Measurements from ENCODE around the gene SHISA5. TPM values are rescaled to one million over a fixed set of nuclear protein-coding genes. Genes with fewer than 3 reads are reported as not detected.

SHISA5 gene
- total and polyA plus RNA-seq, 2 of the 4 experiments (the other 2 are of a cell fraction): 82.3 to 162 TPM

GRCh38 chr3:48521635-48522034, 17.7 kb upstream of the SHISA5 start:
- H3K36me3 ChIP-seq (ENCODE audit: control insufficient read depth, insufficient read depth, low read length): peaks cover 17% of the 10 kb centered on the region
- H3K4ac ChIP-seq (ENCODE audit: low read depth, low read length): no peak overlapping the region
- no peak for ATAC-seq (ENCODE audit: low read depth)
- no peak overlapping the region for H4K91ac ChIP-seq (ENCODE audit: insufficient read depth, low read depth, low read length)
- no TSS peak for BruUV-seq (replicated peaks)
- H4K5ac ChIP-seq (ENCODE audit: low read depth, low read length): no peak overlapping the region
- H3K23ac ChIP-seq (ENCODE audit: low read depth, low read length): no peak overlapping the region
- no peak overlapping the region for H3K56ac ChIP-seq (ENCODE audit: extremely low read depth, insufficient read depth, low read length)
- 0 out of 2 replicates have a peak, but pooled peaks cover 2% of the 10 kb centered on the region for H3K4me1 ChIP-seq (ENCODE audit: control insufficient read depth, insufficient read depth, low read length)
- no peak overlapping the region for H2BK120ac ChIP-seq (ENCODE audit: low read depth, low read length)
- H2AFZ ChIP-seq (replicated peaks; ENCODE audit: low read length, poor library complexity): no peak overlapping the region
- no peak overlapping the region for H3K4me3 ChIP-seq (ENCODE audit: insufficient read depth, low read depth, low read length)
- WGBS, 2 experiments (ENCODE audit: extremely low coverage in 2 of 2, insufficient read length in 1 of 2): no CpG with 5 or more reads among the region's 6 CpGs
- no peak overlapping the region for H3K4me2 ChIP-seq (ENCODE audit: low read depth, low read length)
- no peaks in the 10 kb centered on the region for H3K79me1 ChIP-seq (ENCODE audit: low read depth in 1 of 2, low read length in 2 of 2)
- H4K20me1 ChIP-seq (ENCODE audit: insufficient read depth, low read length): no peaks in the 10 kb centered on the region
- no peak overlapping the region for H3K9ac ChIP-seq (ENCODE audit: low read depth, low read length)
- no peak overlapping the region for H2BK5ac ChIP-seq (ENCODE audit: low read depth, low read length, poor library complexity, severe bottlenecking)
- H3K18ac ChIP-seq (ENCODE audit: low read depth, low read length): no peak overlapping the region
- ChIA-PET POLR2A (ENCODE audit: unreplicated experiment) (no interaction called here), CTCF (no interaction called here)
- no peak for DNase-seq
- no peak overlapping the region for H3K14ac ChIP-seq (replicated peaks; ENCODE audit: low read depth, low read length)
- no peaks in the 10 kb centered on the region for H3K27me3 ChIP-seq (ENCODE audit: control insufficient read depth, insufficient read depth, low read length)
- H3K9me3 ChIP-seq (ENCODE audit: control insufficient read depth, insufficient read depth, low read length): no peaks in the 10 kb centered on the region
- no peak overlapping the region for H2BK15ac ChIP-seq (ENCODE audit: low read depth, low read length)
- in situ Hi-C loops (cut with MboI; ENCODE audit: low sequenced_read_pairs) (no loop called here), intact Hi-C loops (cut with micrococcal nuclease) (no loop called here), dilution Hi-C loops (cut with HindIII; ENCODE audit: low sequenced_read_pairs, unreplicated experiment) (no loop called here)
- no peak overlapping the region for H4K8ac ChIP-seq (ENCODE audit: low read depth in 2 of 2, low read length in 2 of 2)
- H3K27ac ChIP-seq (ENCODE audit: insufficient read depth, low read length): no peak overlapping the region
- H2AK5ac ChIP-seq (ENCODE audit: low read depth, low read length): no peak overlapping the region
- TF ChIP-seq SMC3 (IDR thresholded peaks at IDR 0.05; ENCODE audit: low read depth, low read length) (no peak), CHD1 (IDR thresholded peaks at IDR 0.05; ENCODE audit: low read depth, low read length) (no peak), MXI1 (IDR thresholded peaks at IDR 0.05; ENCODE audit: borderline replicate concordance, low read depth, low read length) (no peak), CEBPB (IDR thresholded peaks at IDR 0.05; ENCODE audit: low read depth, low read length) (no peak), RAD21 (IDR thresholded peaks at IDR 0.05; ENCODE audit: low read length) (no peak), BHLHE40 (IDR thresholded peaks at IDR 0.05; ENCODE audit: low read depth, low read length) (no peak), POLR2A (IDR thresholded peaks at IDR 0.05; ENCODE audit: low read depth, low read length) (no peak), RFX5 (IDR thresholded peaks at IDR 0.05; ENCODE audit: low read depth, low read length) (no peak), RCOR1 (IDR thresholded peaks at IDR 0.05; ENCODE audit: insufficient replicate concordance, low read length) (no peak), MAZ (IDR thresholded peaks at IDR 0.05; ENCODE audit: borderline replicate concordance, low read depth, low read length) (no peak)
- H2BK20ac ChIP-seq (ENCODE audit: low read depth, low read length): no peak overlapping the region
- H3K9me1 ChIP-seq (ENCODE audit: insufficient read depth, low read length): 0 out of 2 replicates have a peak, but pooled peaks cover 3% of the 10 kb centered on the region
- H2AK9ac ChIP-seq (replicated peaks; ENCODE audit: low read depth, low read length, poor library complexity): no peak overlapping the region
